NT2/D1 (cell line): Measurements from ENCODE around the gene GMNN.

Experiments used
- DNase-seq: peaks from one replicate; pipeline ENCODE4 v3.0.0-alpha.2; 2011; ENCODE audit warnings: low read depth, low spot score
- H3K27me3 ChIP-seq: 2 replicates; pipeline ENCODE4 v1.6.0; 2011; ENCODE audit warnings: mild to moderate bottlenecking; ENCODE audit not compliant: insufficient read length, insufficient read depth
- H3K36me3 ChIP-seq: 2 replicates; pipeline ENCODE4 v1.6.1; 2011; ENCODE audit warnings: mild to moderate bottlenecking, low read length, mixed read lengths; ENCODE audit not compliant: insufficient read depth, insufficient read length
- H3K4me1 ChIP-seq: 2 replicates; pipeline ENCODE4 v1.5.1; 2011; ENCODE audit not compliant: insufficient read depth, insufficient read length
- H3K4me3 ChIP-seq: 2 replicates; pipeline ENCODE4 v1.5.1; 2011; ENCODE audit warnings: low read depth; ENCODE audit not compliant: insufficient read length
- H3K9ac ChIP-seq: 2 replicates; pipeline ENCODE4 v1.6.0; 2011; ENCODE audit warnings: low read depth; ENCODE audit not compliant: insufficient read length
- H3K9me3 ChIP-seq: 2 replicates; pipeline ENCODE4 v1.5.1; 2011; ENCODE audit warnings: mild to moderate bottlenecking, low read length; ENCODE audit not compliant: insufficient read depth
- SUZ12 ChIP-seq: IDR thresholded peaks from 2 replicates; pipeline ENCODE4 v1.6.1; 2011; ENCODE audit not compliant: insufficient read length, insufficient read depth; ENCODE audit errors: extremely low read depth
- YY1 ChIP-seq: IDR thresholded peaks from 2 replicates; pipeline ENCODE4 v1.6.1; 2011; ENCODE audit not compliant: insufficient read length, insufficient read depth
- ZNF274 ChIP-seq: IDR thresholded peaks from 2 replicates; pipeline ENCODE4 v1.6.1; 2011; ENCODE audit warnings: mild to moderate bottlenecking, low read depth, low read length

The GMNN gene

DNA sequence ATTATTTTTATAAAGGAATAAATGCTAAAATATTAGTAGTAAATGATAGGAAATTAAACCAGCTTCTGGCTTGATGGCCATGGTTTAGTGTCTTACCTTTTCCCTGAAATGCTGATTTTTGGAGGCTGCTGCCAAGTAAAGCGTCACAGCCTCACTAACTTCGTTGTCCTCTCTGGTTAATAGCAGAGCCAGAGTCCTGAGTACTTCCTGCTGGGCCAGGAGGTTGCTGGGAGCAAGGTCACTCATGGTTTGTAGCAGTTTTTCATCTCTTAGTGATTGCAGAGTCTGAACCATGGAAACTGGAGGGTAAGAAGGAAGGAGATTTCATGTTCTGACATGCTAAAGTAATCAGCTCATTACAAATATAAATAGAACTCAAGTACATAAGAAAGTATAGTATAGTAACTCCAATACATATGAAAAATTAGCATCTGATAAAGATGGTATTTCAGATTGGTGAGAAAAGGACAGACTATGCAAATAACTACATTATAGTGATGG lies 50.4 kb downstream of the GMNN start:
- no peaks in the 10 kb centered on the region for H3K27me3 ChIP-seq
- H3K4me1 ChIP-seq = no peaks in the 10 kb centered on the region
- no peaks in the 10 kb centered on the region for H3K9me3 ChIP-seq
- no peak for DNase-seq
- H3K4me3 ChIP-seq = no peak overlapping the region
- H3K36me3 ChIP-seq = no peaks in the 10 kb centered on the region
- H3K9ac ChIP-seq = no peak overlapping the region
- no peak for TF ChIP-seq ZNF274
- TF ChIP-seq YY1 = no peak
- no peak for TF ChIP-seq SUZ12

DNA sequence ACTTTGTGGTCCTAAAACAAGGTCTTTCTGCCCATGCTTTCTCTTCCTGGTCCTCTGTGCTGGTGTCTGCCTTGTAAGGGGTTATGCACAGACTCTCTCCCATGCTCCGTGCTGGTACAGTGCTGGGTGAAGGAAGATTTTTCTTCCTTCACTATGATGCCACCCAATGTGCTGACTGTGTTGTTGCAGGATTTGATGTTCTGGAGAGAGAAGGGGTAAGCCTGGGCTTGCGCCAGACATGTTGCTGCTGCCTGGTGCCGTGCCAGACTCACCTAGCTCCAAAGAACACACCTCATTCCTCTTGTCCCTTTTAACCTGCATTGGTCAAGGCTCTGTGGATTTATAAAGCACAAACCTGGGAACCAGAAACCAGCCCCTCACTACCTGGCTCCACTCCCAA lies 52.4 kb downstream of the GMNN start:
- Histone ChIP-seq H3K9me3 (no peaks in the 10 kb centered on the region), H3K27me3 (no peaks in the 10 kb centered on the region), H3K36me3 (no peaks in the 10 kb centered on the region), H3K4me1 (no peaks in the 10 kb centered on the region), H3K9ac (no peak overlapping the region), H3K4me3 (no peak overlapping the region)
- no peak for DNase-seq
- TF ChIP-seq ZNF274 (no peak), SUZ12 (no peak), YY1 (no peak)

DNA sequence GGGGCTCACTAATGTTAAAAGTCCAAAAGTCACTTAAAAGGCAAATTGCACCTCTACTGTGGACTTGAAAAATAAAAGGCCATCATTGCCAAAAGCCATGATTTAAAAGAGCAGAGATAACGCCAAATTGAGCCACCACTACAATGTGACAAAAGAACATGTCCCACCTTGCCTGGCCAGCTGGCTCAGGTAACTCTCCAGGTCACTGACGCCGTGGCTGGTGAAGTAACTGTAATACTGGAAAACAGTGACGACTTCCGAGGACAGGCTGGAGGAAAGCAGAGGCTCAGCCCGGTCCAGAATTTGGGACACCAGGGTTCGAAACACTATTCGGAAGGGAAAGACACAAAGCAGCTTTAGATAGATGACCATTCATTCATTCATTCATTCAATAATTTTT lies 53.2 kb downstream of the GMNN start:
- no peak for DNase-seq
- H3K27me3 ChIP-seq = no peaks in the 10 kb centered on the region
- TF ChIP-seq SUZ12 (no peak), YY1 (no peak), ZNF274 (no peak)
- no peaks in the 10 kb centered on the region for H3K36me3 ChIP-seq
- H3K4me3 ChIP-seq = no peak overlapping the region
- no peak overlapping the region for H3K9ac ChIP-seq
- H3K9me3 ChIP-seq = no peaks in the 10 kb centered on the region
- H3K4me1 ChIP-seq = no peaks in the 10 kb centered on the region

DNA sequence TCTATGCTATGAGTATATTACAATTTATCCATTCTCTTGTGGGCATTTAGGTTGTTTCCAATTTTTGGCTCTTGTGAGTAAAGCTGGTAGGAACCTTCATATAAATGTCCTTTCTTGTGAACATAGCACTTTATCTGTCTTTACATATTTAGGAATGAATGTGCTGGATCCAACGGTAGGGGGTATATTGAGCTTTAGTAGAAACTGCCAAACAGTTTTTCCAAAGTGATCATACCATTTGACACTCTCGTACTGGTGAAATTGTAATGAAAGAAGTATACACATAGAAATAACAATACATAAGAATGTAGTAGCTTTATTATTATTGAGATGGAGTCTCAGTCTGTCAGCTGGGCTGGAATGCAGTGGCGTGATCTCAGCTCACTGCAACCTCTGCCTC lies 54.9 kb downstream of the GMNN start:
- H3K36me3 ChIP-seq = no peaks in the 10 kb centered on the region
- TF ChIP-seq YY1 = no peak
- TF ChIP-seq ZNF274 = no peak
- no peak for TF ChIP-seq SUZ12
- no peak overlapping the region for H3K4me3 ChIP-seq
- H3K27me3 ChIP-seq = no peaks in the 10 kb centered on the region
- H3K4me1 ChIP-seq = no peaks in the 10 kb centered on the region
- DNase-seq = no peak
- H3K9me3 ChIP-seq = no peaks in the 10 kb centered on the region
- H3K9ac ChIP-seq = no peak overlapping the region

DNA sequence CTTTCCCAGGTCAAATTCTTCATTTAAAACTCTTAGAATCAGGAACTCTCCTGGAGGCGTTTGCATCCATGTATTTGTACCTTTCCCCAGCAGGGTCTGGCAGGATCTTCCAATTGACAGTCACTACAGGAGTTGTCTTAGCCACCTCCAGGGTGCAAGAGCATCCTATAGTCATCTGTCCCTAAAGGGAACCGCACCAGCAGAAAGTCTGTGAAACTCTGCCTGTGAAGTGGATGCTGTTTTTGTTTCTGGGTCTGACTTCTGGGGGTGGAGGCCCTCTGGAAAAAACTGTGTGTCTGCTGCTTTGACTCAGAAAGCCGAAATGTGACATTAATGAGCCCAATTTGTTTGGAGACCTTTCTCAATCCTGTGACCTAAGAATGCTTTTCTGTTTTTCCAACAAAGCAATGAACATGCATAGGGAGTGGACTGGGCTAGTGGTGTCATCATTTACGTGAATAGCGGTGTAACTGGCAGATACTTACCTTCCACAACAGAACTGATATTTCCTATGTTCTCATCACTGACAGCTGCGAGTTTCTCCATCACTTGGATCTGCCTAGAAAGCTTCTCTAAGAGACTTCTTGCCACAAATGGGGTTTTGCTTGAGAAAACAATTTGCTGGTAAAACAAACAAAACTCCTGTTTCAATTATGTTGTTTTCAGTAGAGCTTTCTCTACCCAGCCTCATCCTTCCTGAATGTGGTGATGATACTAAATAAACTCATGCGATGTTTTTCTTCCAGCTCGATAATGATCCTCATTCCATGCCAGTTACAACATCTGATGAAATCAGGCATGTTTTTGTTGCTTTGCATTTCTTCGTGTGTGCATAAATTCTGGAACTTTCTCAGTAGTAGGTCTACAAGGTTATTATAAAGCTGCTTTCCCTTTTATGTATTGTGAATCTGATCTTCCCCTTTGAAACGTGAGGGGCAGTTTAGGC lies 57.3 kb downstream of the GMNN start:
- Histone ChIP-seq H3K4me3 (no peak overlapping the region), H3K36me3 (no peaks in the 10 kb centered on the region), H3K27me3 (no peaks in the 10 kb centered on the region), H3K9me3 (no peaks in the 10 kb centered on the region), H3K4me1 (no peaks in the 10 kb centered on the region), H3K9ac (no peak overlapping the region)
- no peak for DNase-seq
- no peak for TF ChIP-seq SUZ12
- TF ChIP-seq ZNF274 = no peak
- no peak for TF ChIP-seq YY1

DNA sequence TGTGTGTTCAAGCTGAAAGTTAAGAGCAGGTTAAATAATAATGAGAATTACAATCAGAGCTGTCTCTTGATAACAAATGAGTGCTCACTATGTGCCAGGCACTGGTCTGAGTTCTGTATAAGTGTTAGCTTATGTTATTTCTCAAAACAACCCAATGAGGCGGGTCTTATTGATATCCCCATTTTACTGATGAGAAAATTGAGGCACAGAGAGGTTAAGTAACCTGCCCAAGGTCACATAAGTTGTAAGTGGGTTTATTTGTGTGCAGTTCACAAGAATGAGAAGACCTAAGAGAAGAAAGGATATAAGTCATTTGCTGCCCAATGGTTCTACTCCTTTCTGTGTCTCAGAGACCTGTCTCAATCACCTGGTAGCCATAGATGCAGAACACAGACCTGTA lies 58.1 kb downstream of the GMNN start:
- H3K27me3 ChIP-seq = no peaks in the 10 kb centered on the region
- TF ChIP-seq ZNF274 (no peak), YY1 (no peak), SUZ12 (no peak)
- no peaks in the 10 kb centered on the region for H3K36me3 ChIP-seq
- H3K4me1 ChIP-seq = no peaks in the 10 kb centered on the region
- H3K9me3 ChIP-seq = no peaks in the 10 kb centered on the region
- no peak overlapping the region for H3K4me3 ChIP-seq
- H3K9ac ChIP-seq = no peak overlapping the region
- no peak for DNase-seq

DNA sequence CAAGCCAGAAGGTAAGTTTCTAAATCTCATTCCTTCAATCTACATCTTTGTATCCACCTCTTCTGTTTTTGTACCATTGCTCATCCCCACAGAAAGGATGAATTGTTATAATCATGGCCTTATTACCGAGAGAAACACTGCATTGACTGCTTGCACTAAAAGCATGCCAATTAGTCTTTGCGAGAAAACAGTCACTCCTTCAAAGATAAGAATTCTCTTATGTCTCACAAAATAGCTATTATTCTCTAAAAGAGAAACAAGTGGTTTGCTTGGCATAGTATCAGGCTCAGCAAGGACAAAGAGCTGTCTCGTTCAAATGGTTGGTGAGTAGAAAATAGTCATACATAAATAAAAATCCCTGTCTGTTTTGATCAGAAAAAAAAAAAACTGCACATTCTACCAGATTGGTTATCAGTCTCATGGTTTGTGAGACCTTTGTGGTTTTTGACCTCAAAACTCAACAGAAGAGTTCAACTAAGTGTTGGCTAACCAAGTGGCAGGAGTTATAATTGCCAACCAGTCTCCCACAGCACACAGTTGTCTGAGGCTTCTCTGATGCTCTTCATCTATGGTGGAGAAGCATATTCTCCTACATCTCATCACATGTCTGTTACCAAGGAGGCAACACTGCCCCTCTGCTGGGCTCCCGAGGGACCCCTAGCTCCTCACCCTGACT lies 59.1 kb downstream of the GMNN start:
- H3K36me3 ChIP-seq = no peaks in the 10 kb centered on the region

More for the DNA sequence above, 59.1 kb downstream of the GMNN start:
- Histone ChIP-seq H3K27me3 (no peaks in the 10 kb centered on the region), H3K9ac (no peak overlapping the region), H3K4me3 (no peak overlapping the region), H3K4me1 (no peaks in the 10 kb centered on the region), H3K9me3 (no peaks in the 10 kb centered on the region)
- no peak for DNase-seq
- TF ChIP-seq SUZ12 (no peak), YY1 (no peak), ZNF274 (no peak)
